ENCODE measurements around the gene FAS.

DNA sequence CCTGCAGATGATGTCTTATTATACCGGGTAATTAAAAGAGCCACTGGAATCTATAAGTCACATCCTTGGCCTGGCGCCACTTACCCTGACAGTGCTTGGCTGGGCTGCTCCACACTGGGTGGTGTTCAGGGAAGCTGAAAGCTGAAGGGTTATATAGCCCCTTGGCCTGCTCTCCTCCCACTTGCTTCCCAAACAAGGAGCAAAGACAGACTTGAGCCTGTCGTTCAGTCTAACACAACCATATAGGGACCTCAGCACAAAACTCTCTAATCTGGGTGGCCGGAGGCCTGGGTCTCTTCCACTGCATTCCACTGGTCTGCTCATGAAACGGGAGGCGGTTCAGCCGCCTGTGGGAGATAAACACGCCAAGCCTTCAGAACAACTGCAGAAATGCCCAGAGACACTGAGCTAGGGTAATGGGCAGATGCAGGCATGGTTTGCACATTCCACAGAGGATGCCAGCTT is 37.9 kb upstream of the FAS start, which contains the start of gene ACTA2:
- TF ChIP-seq POLR2A (IDR thresholded peaks at IDR 0.05; ENCODE audit: borderline replicate concordance, extremely low read depth, insufficient read depth, insufficient read length) (no peak), EGR1 (IDR thresholded peaks at IDR 0.05; ENCODE audit: low read depth) (no peak), POLR2AphosphoS5 (IDR thresholded peaks at IDR 0.05; ENCODE audit: low read depth, low read length) (no peak)
- TF ChIP-seq, protein P1, sequence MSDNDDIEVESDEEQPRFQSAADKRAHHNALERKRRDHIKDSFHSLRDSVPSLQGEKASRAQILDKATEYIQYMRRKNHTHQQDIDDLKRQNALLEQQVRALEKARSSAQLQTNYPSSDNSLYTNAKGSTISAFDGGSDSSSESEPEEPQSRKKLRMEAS (IDR thresholded peaks at IDR 0.05): no peak
- TF ChIP-seq, protein P2, sequence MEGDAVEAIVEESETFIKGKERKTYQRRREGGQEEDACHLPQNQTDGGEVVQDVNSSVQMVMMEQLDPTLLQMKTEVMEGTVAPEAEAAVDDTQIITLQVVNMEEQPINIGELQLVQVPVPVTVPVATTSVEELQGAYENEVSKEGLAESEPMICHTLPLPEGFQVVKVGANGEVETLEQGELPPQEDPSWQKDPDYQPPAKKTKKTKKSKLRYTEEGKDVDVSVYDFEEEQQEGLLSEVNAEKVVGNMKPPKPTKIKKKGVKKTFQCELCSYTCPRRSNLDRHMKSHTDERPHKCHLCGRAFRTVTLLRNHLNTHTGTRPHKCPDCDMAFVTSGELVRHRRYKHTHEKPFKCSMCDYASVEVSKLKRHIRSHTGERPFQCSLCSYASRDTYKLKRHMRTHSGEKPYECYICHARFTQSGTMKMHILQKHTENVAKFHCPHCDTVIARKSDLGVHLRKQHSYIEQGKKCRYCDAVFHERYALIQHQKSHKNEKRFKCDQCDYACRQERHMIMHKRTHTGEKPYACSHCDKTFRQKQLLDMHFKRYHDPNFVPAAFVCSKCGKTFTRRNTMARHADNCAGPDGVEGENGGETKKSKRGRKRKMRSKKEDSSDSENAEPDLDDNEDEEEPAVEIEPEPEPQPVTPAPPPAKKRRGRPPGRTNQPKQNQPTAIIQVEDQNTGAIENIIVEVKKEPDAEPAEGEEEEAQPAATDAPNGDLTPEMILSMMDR (IDR thresholded peaks at IDR 0.05 in 2 of 3, conservative IDR thresholded peaks at IDR 0.05 in 1 of 3; ENCODE audit: borderline replicate concordance in 1 of 3, insufficient read depth in 1 of 3, low read depth in 2 of 3, low read length in 2 of 3): no peak

All from HCT116 (cell line).